ENCODE data around the gene EDIL3.

The EDIL3 gene

DNA sequence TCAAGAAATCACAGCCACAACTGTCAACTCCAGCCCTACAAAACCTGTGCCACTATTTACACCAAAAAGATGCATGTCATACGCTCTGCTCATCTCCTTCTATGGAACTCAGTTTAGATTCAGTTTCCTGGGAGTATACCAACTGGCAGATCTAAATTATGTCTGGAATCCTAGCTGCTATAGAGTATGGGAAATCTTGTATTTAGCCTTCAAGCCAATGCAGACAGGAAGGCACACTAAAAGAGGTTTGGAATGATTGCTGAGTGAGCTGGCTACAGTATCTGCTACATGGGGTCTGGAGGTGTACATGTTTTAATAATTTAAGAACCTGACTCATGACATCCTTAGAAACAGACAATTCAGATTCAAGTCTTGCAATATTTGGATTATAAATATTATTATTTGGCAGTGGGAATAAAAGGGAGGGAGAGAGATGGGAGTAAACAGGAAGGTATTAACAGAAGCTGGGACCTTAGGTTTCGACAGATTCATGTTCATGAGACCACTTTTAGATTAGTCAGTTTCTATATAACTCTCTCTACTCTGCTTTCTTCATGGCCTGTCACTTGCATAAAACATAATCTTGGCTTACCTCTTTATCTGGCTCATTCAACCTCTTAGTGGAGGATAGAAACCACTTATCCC lies 485.2 kb downstream of the EDIL3 start:
- TF ChIP-seq TAF1 (IDR thresholded peaks at IDR 0.05; ENCODE audit: borderline replicate concordance, low read depth, low read length): no peak
- TF ChIP-seq POLR2AphosphoS5 (IDR thresholded peaks at IDR 0.05; ENCODE audit: low read depth, low read length): no peak
- TF ChIP-seq POLR2A (IDR thresholded peaks at IDR 0.05; ENCODE audit: low read depth, low read length): no peak
- DNase-seq (ENCODE audit: insufficient read length) (no peak), FAIRE-seq (no peak)

GRCh38 chr5:83895860-83896259 lies 488.8 kb downstream of the EDIL3 start:
- FAIRE-seq: no peak
- no peak for TF ChIP-seq TAF1 (IDR thresholded peaks at IDR 0.05; ENCODE audit: borderline replicate concordance, low read depth, low read length)
- TF ChIP-seq POLR2A (IDR thresholded peaks at IDR 0.05; ENCODE audit: low read depth, low read length): no peak
- no peak for DNase-seq (ENCODE audit: insufficient read length)

DNA sequence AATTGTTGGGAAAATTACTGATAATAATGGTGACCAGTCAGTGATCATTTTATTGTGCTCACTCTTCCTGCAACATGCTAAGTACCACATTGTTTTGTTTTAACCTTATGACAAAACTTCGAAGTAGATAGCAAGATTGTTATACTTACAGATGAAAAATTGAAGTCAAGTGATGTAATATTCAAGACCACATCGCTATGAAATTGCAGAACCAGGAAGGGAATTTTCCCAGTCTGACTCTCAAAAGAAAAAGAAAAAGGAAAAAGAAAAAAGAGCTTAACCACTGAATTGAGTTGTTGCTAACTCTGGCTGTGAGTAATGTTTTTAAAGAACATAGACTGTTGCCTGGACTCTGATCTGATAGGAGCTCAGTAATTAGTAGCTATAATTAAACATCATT lies 493.4 kb downstream of the EDIL3 start:
- DNase-seq (ENCODE audit: insufficient read length) (no peak), FAIRE-seq (no peak)
- TF ChIP-seq POLR2AphosphoS5 (IDR thresholded peaks at IDR 0.05; ENCODE audit: low read depth, low read length): no peak
